BE2C (cell line): ENCODE results near the gene KIAA1614.
"Not testable (repeated sequence)": the region's sequence is repeated elsewhere in the genome, so short reads cannot be mapped to it uniquely, and the experiment has no call there.

ENCODE experiments used
- DNase-seq: peaks from one replicate; pipeline ENCODE4 v3.0.0-alpha.2; 2020
- H3K27me3 ChIP-seq: fragments of 250-450 bp; sonication (Bioruptor Pico); 2 replicates; pipeline ENCODE4 v1.5.1; 2020; ENCODE audit warnings: mild to moderate bottlenecking
- H3K36me3 ChIP-seq: fragments of 250-450 bp; sonication (Bioruptor Pico); 2 replicates; pipeline ENCODE4 v1.5.1; 2020; ENCODE audit warnings: mild to moderate bottlenecking
- H3K4me1 ChIP-seq: fragments of 250-450 bp; sonication (Bioruptor Pico); 2 replicates; pipeline ENCODE4 v1.5.1; 2020
- H3K4me3 ChIP-seq: 2 replicates; pipeline ENCODE4 v1.5.1; 2011; ENCODE audit warnings: low read depth, low read length
- H3K9me3 ChIP-seq: fragments of 250-450 bp; sonication (Bioruptor Pico); 2 replicates; pipeline ENCODE4 v1.5.1; 2020
- TF ChIP-seq, protein P1 (sequence below): IDR thresholded peaks from 2 replicates; pipeline ENCODE4 v1.5.1; 2012; ENCODE audit warnings: mild to moderate bottlenecking, low read depth, low read length

Gene KIAA1614

GRCh38 chr1:180964056-180964455, 51.4 kb downstream of the KIAA1614 start:
- DNase-seq = no peak
- Histone ChIP-seq H3K36me3 (peaks cover 22% of the 10 kb centered on the region), H3K9me3 (no peaks in the 10 kb centered on the region), H3K4me1 (no peaks in the 10 kb centered on the region; the same call in 1 of the 2 replicates), H3K27me3 (no peaks in the 10 kb centered on the region), H3K4me3 (no peak overlapping the region)
- TF ChIP-seq, protein P1, sequence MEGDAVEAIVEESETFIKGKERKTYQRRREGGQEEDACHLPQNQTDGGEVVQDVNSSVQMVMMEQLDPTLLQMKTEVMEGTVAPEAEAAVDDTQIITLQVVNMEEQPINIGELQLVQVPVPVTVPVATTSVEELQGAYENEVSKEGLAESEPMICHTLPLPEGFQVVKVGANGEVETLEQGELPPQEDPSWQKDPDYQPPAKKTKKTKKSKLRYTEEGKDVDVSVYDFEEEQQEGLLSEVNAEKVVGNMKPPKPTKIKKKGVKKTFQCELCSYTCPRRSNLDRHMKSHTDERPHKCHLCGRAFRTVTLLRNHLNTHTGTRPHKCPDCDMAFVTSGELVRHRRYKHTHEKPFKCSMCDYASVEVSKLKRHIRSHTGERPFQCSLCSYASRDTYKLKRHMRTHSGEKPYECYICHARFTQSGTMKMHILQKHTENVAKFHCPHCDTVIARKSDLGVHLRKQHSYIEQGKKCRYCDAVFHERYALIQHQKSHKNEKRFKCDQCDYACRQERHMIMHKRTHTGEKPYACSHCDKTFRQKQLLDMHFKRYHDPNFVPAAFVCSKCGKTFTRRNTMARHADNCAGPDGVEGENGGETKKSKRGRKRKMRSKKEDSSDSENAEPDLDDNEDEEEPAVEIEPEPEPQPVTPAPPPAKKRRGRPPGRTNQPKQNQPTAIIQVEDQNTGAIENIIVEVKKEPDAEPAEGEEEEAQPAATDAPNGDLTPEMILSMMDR = no peak

GRCh38 chr1:180964595-180964994, 51.9 kb downstream of the KIAA1614 start:
- Histone ChIP-seq H3K4me3 (no peak overlapping the region), H3K36me3 (peaks cover 26% of the 10 kb centered on the region), H3K27me3 (no peaks in the 10 kb centered on the region), H3K9me3 (no peaks in the 10 kb centered on the region), H3K4me1 (no peaks in the 10 kb centered on the region; the same call in 1 of the 2 replicates)
- no peak for DNase-seq
- TF ChIP-seq, protein P1 = no peak

GRCh38 chr1:180966312-180966711, 53.6 kb downstream of the KIAA1614 start:
- Histone ChIP-seq H3K27me3 (no peaks in the 10 kb centered on the region), H3K4me1 (no peaks in the 10 kb centered on the region; the same call in 1 of the 2 replicates), H3K36me3 (peaks cover 18% of the 10 kb centered on the region), H3K4me3 (no peak overlapping the region), H3K9me3 (no peaks in the 10 kb centered on the region)
- TF ChIP-seq, protein P1 = no peak
- no peak for DNase-seq

- H3K4me1 ChIP-seq = no peaks in the 10 kb centered on the region; the same call in 1 of the 2 replicates
- H3K4me3 ChIP-seq = no peak overlapping the region
- no peaks in the 10 kb centered on the region for H3K27me3 ChIP-seq
- TF ChIP-seq, protein P1 = no peak
- H3K36me3 ChIP-seq = peaks cover 19% of the 10 kb centered on the region
- no peak for DNase-seq
- no peaks in the 10 kb centered on the region for H3K9me3 ChIP-seq
These were observed 54.2 kb downstream of the KIAA1614 start for GRCh38 chr1:180966744-180967536.

DNA sequence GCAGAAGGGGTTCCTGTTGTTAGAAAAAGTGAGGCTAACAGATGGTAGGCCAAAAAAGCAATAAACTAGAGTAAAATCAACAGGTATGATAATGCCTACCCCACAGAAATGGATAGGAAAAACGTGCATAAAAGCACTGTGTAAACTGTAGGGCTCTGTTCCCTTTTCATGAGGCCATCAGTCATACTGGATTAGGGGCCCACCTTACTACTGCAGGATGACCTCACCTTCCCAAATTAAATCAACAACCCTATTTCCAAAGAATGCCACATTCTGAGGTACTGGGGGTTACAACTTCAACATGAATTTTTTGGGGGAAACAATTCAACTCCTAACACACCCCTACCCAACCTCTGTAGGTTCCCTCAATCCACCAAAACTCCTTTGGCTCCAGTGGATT, 54.9 kb downstream of the KIAA1614 start:
- Histone ChIP-seq H3K9me3 (no peaks in the 10 kb centered on the region), H3K4me3 (no peak overlapping the region), H3K27me3 (no peaks in the 10 kb centered on the region), H3K36me3 (peaks cover 23% of the 10 kb centered on the region), H3K4me1 (no peaks in the 10 kb centered on the region; the same call in 1 of the 2 replicates)
- TF ChIP-seq, protein P1 = no peak
- DNase-seq = no peak

DNA sequence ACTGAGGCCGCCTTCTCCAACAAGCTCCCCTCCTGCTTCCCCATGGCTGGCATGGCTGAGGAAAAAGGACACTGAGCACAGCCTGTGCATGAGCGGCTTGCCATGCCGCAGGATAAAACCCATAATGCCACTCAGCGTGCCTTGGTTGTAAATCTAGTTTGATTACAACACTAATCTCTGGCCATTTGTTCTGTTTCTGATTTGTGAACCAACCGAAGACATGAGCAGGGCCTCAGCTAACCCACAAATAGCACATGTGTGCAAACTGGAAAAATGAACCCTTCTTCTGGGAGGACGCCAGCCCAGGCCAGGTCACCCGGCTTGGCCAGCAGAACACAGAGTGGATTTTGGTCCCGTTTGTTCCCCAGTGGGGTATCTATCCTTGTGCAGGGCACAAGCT, 56.1 kb downstream of the KIAA1614 start:
- peaks cover 30% of the 10 kb centered on the region for H3K36me3 ChIP-seq
- H3K4me1 ChIP-seq, H3K4me3 ChIP-seq, H3K27me3 ChIP-seq, DNase-seq, H3K9me3 ChIP-seq: not testable (repeated sequence)
